HG03469 (cell line): Measurements from ENCODE around the gene WTIP.
"Not testable (repeated sequence)": the region's sequence is repeated elsewhere in the genome, so short reads cannot be mapped to it uniquely, and the experiment has no call there.

Experiments used
- ATAC-seq: cut with Tn5 transposase; IDR thresholded peaks from one replicate; pipeline ENCODE4 v1.9.1; 2021; ENCODE audit warnings: mild to moderate bottlenecking, moderate library complexity, moderate number of reproducible peaks; ENCODE audit not compliant: unreplicated experiment

WTIP gene

DNA sequence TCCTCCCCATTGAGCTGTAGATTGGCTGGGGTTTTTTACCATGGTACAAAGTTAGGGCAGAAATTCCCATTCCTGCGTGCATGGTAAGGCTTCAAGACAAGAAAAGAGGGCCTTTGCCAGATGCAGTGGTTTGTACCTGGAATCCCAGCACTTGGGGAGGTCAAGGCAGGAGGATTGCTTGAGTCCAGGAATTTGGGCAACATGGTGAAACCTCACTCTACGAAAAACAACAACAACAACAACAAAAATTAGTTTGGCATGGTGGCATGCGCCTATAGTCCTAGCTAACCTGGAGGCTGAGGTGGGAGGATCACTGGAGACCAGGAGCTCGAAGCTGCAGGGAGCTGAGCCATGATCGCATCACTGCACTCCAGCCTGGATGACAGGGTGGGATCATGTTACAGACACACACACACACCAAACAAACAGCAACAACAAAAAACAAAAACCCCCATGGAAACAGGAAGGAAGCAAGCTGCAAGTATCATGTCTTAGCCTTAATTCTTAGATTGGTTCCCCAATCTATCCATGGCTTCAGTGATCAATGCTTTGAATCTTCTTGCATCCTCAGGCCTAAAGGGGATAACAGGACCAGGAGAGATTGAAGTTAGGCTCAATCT is 5.5 kb upstream of the WTIP start:
- ATAC-seq, result no peak

DNA sequence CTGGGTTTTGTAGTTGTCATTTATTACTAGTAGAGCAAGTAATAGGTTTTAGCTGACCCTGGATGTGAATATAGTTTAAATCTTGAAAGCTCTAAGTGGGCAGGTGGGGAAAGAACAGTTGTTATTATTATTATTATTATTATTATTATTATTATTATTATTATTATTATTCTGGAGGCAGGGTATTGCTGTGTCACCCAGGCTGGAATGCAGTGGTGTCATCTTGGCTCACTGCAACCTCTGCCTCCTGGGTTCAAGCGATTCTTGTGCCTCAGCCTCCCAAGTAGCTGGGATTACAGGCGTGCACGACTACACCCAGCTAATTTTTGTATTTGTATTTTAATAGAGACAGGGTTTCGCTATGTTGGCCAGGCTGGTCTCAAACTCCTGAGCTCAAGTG is 3.1 kb upstream of the WTIP start:
- ATAC-seq, result not testable (repeated sequence)

DNA sequence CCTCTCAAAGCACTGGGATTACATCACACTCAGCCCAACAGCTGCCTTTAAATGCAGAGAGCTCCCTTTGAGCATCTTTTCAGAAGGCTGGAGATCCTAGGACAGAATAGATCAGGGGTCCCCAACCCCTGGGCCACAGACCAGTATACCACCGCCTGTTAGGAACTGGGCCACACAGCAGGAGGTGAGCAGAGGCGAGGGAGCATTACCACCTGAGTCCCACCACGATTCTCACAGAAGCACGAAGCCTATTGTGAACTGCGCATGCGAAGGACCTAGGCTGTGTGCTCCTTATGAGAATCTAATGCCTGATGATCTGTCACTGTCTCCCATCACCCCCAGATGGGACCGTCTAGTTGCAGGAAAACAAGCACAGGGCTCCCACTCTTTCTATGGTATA is 2.2 kb upstream of the WTIP start:
- ATAC-seq, result no peak

DNA sequence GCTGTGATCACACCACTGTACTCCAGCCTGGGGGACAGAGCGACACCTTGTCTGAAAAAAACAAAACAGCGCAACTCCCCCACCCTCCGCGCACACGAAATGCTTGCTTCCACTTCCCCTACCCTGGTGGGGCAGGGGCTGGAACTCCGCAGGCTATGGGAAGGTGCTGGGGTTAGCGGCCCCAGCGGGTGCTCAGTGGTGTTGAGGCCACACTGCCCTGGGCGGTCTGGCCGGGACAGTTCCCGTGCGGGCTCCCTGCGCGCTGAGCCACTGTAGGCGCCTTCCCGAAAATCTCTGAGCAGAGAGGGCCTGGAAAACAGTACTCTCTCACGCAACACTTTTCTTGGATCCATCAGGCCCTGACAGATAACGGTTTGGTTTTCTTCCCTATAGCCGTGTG is 1.1 kb upstream of the WTIP start:
- ATAC-seq, result no peak

DNA sequence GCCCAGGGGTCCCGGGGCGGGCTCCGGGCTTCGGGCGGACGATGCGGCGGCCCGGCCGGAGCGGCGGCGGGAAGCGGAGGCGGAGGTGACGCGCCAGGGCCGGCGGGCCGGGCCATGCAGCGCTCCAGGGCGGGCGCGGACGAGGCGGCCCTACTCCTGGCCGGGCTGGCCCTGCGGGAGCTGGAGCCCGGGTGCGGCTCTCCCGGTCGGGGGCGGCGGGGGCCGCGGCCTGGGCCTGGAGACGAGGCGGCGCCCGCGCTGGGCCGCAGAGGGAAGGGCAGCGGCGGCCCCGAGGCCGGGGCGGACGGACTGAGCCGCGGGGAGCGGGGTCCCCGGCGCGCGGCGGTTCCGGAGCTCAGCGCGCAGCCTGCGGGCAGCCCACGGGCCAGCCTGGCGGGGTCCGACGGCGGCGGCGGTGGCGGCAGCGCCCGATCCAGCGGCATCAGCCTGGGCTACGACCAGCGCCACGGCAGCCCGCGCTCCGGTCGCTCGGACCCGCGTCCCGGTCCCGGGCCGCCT is 362 bp downstream of the WTIP start:
- no peak for ATAC-seq

DNA sequence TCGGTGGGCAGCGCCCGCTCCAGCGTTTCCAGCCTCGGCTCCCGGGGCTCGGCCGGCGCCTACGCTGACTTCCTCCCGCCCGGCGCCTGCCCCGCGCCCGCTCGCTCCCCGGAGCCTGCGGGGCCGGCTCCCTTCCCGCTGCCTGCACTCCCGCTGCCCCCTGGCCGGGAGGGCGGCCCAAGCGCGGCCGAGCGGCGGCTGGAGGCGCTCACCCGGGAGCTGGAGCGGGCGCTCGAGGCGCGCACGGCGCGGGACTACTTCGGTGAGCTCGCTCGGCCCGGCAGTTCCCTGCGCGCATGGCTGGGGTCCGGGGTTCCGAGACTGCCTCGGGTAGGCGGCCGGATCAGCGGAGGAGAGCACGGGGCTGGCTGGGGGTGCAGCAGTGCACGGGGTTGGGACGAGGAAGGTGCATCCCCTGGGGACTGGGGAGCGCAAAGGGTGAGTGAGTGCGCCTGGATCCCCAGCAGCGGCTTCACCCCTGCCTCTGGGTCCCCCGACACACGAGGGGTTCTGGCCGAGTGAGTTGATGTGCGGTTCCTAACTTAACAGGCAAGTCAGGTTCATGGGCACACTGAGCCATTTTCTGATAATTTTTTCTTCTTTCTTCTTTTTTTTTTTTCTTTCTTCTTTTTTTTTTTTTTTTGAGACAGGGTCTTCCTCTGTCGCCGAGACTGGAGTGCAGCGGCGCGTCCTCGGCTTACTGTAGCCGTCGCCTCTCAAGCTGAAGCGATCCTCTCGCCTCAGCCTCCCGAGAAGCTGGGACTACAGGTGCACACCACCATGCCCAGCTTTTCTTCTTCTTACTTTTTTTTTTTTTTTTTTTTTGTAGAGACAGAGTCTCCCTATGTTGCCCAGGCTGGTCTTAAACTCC is 1.1 kb downstream of the WTIP start:
- no peak for ATAC-seq

DNA sequence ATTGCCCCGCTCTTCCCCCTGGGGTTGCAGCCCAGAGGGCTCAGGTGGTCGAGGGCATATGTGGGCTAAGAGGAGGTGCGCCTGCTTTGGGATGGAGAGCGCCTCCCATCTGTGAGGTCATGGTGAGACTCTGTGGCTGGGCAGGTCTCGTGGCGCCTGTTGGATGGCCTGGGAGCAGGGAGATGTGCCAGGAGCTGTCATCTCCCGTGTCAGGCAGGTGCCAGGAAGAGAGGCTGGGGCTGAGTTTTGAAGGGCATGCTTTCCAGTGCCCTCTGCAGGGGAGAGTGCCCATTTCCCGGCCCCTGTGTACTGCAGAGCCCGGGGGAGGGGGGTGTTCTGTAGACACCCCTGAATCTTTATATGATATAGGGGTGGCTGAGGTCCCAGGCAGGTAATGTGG is 2.8 kb downstream of the WTIP start:
- ATAC-seq, result no peak

DNA sequence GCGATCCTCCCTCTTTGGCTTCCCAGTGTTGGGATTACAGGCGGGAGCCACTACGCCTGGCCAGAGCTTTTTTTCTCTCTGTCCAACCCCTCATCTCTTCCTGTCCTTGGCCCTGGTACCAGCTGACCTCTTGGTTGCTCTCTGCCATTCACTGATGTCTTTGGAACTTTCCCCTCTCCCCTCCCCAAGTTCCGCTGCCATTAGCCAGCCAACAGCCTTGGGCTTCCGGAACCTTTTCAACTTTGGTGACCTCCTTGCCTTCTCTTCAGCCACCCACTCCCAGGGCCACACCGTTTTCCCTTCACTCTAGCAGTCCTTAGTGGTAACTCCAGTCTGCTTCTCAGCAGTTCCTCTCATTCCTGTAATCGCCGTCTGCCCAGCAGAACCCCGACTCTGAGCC is 4.3 kb downstream of the WTIP start:
- no peak for ATAC-seq

DNA sequence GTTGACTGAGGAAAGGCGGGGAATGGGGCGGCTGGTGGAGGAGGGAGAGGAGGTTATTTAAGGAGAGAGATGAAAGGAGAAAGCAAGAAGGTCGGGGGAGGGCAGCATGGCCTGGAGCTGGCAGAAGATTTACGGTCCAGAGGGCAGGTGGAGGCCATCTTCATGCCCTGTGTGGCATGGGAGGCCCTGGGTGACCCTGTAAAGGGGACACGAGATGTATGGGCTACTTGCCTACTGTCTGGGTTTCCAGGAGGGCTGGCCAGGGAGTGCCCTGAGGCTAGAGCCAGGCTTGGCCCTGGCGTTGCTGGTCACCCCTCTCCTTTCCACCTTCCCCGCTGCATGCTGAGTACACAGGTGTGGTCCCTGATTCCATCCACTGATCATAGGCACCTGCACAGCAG is 6.1 kb downstream of the WTIP start:
- ATAC-seq, result no peak

DNA sequence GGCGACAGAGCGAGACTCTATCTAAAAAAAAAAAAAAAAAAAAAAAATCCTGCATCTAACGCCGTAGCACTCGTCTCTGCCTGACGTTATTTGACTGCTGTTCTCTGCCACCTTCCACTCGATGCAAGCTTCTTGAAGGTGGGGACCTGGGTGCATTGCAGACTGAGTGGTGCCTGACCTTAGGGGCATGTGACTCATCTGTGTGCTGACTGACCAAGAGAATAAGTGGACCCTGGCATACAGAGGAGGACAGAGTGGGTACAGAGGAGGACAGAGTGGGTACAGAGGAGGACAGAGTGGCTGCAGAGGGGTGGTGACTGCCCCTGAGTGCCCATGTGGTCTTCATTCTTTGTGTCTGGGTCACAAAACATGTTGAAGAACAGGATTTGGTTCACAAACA is 7.6 kb downstream of the WTIP start:
- ATAC-seq, result no peak

DNA sequence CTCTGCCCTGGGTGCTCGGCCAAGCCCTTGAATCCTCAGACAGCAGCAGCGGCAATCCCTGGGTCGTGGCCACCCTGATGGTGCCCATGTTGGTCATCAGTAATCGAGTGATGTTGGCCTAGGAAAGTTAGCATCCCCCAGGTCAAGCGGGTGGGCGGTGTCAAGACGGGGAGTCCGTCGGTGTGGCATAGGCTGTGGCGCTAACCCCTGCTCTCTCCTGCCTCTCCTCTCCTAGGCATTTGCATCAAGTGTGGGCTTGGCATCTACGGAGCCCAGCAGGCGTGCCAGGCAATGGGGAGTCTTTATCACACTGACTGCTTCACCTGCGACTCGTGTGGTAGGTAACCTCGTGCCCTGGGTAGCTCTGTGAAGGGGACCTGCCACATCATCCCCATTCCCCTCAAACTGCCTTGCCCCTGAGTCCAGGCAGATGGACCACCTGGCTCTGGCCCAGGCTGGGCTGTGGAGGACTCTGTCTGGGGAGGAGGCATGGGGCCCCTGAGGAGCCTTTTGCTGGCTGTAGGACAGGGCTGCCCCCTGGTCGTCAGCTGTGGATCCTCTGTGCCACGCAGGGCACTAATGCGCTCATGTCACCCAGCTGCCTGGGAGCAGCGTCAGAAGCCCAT is 8.7 kb downstream of the WTIP start:
- ATAC-seq, result no peak

DNA sequence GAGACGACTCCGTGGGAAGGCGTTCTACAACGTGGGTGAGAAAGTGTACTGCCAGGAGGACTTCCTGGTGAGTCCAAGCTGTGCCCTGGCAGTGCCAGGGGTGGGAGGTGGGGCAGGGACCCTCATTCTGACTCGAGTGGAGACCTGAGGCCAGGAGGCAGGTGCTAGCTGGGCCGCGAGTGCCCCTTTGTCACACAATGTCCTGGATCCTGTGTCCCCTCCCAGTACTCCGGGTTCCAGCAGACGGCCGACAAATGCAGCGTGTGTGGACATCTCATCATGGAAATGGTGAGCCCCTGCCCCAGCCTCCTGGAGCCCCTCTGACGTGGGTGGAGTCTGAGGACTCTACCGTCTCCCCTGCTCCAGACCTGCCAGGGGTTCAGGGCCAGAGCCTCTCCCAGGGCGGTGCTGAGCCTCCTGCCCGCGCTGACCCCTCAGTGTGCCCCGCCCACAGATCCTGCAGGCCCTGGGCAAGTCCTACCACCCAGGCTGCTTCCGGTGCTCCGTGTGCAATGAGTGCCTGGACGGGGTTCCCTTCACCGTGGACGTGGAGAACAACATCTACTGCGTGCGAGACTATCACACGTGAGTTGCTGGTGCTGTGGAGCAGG is 11.6 kb downstream of the WTIP start:
- ATAC-seq, result no peak

DNA sequence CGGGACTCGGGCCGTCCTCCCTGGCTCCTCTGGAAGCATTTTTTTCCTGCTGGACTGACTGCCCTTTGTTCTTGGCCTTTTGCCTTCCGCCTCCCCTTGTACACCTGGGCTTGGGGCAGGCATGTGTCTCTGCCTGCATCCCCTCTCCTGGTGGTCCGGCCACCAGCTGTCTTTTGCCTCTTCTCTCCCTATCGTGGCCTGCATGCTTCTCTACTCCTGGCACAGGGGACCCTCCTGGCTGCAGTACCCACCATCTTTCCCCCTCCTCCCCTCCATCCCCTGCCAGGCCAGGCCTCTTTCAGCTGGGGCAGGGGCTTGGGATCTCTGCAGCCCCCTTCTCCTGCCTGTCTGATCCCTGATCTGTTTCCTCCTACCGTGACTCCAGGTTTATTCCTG is 12.1 kb downstream of the WTIP start:
- ATAC-seq, result no peak

DNA sequence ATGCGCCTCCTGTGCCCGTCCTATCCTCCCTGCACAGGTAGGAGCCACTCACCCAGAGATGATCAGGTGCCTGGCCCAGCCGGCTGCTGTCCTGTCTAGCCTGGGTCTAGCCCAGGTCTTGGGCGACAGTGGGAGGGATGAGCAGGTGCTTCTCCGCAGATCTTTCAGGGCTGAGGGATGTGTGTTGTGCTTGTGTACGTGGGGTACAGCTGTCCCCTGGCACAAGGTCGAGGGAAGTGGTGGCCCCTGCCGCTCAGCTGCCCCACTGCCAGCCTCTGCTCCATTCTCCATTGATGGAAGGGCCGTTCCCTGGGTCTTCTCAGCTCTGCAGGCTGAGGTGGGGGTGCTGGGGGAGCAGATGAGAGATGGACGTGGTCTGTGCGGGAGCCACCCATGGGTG is 13.0 kb downstream of the WTIP start:
- no peak for ATAC-seq

DNA sequence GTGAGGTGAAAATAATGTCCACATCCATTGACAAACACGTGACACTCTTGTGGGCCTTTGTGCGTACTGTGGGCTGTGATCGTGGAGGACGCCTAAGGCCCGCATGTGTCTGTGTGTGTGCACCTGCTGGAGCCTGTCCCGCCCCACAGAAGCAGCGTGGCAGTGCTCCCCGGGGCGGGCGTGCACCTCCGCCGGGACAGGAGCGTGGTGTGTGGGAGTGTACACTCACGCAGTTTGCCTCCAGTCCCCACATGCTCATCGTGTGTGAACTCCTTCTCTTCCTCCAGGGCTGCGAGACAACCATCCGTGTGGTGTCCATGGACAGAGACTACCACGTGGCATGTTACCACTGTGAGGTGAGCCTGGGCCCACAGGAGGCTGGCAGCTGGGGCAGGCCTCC is 13.9 kb downstream of the WTIP start:
- no peak for ATAC-seq

DNA sequence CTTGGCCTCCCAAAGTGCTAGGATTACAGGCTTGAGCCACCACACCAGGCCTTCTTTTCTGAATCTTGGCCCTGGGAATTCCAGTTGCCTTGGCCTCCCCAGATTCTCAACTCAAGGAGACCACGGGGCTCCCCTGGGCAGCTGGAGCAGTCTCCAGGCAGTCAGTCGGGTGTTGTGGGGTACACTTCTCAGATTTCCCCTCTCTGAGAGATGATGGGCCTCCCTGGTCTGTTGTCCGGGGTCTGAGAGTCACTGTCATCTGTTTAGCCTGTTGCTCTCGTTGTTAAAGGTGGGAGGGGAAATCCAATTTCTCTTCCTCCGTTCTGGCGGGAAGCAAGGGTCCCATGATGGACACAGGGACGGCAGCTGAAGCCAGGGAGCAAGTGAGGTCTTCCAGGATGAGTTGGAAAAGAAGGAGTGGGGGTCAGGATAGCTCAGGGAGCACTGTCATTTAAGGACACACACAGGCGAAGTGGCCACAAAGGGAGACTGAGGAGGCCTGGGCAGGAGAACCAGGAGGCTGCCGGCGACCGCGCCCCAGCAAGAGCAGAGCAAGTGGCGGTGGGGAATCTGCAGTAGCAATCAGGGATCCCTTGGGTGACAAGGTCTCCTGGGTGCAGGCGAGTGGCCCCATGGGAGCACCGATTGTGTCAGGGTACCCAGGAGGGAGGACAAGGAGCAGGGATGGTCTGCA is 15.7 kb downstream of the WTIP start:
- ATAC-seq, result no peak

DNA sequence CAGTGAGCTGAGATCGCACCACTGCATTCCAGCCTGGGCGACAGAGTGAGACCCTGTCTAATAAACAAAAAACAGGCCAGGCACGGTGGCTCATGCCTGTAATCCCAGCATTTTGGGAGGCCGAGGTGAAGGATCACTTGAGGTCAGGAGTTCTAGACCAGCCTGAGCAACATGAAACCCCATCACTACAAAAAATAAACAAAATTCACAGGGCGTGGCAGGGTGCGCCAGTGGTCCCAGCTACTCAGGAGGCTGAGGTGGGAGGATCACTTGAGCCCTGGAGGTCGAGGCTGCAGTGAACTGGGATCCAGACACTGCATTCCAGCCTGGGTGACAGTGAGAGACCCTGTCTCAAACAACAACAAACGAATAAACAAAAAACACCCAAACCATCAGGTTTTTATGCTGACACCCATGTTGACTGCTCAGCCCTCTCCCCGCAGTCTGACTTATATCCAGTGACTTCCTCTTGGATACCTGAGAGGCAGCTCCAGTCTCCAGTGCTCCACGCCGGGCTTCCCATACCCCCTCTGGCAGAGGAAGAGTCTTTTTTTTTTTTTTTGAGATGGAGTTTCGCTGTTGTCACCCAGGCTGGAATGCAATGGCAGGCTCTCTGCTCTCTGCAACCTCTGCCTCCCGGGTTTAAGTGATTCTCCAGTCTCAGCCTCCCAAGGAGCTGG is 17.7 kb downstream of the WTIP start:
- no peak for ATAC-seq

DNA sequence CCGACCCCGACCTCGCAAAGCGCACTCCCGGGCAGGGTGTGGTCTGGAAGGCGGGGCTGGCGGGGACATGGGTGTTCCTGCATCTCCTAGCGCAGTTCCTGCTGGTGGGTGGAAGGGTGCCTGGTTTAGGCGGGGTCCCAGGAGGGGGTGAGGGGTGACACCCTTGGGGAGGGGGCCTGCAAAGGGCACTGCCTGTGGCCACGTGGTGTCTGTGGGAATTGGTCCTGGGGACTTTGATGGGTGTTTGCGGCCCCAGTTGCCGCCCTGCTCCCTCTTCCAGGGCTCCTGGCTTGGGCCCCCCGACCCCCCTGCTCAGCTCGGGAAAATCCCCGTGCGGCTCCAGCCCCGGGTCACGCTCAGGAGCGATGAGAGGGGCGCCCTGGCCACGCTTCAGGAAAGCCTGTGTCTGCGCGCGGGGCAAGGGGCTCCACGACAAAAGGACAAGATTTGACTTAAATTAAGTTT is 19.1 kb downstream of the WTIP start:
- ATAC-seq, result no peak

DNA sequence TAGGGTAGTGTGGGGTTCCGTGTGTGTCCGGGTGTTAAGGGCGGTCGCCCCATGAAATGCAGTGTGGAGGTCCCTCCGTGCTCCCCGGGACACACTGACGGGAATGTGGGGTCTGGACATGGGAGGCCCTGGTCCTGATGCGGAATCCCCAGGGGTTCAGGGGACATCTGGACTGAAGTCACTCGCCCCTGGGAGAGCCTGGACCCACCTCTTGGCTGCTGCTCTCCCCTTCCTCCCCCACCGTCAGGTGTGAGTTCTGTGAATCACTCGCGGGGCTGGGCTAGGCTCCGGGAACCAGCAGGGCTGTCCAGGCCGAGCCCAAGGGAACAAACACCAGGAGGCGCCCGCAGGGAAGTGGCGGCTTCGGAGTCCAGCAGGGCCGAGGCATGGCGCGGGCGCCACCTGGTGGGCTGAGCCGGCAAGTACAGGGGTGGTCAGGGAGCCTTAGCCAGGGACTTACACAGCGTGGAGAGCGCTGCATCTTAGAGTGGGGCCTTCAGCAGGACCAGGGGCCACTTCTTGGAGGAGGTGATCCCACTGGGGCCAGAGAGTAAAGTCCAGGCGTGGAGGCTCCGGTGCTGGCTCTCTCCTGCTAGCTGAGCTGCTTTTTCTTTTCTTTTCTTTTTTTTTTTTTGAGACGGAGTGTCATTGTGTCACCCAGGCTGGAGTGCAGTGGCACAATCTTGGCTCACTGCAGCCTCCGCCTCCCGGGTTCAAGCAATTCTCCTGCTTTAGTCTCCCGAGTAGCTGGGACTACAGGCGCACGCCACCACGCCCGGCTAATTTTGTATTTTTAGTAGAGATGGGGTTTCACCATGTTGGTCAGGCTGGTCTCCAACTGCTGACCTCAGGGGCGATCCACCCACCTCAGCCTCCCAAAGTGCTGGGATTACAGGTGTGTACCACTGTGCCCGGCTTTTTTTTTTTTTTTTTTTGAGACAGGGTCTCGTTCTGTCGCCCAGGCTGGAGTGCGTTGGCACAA is 20.1 kb downstream of the WTIP start:
- ATAC-seq, result peak; percentile 75
